ENCODE data around the gene RPS19.

DNA sequence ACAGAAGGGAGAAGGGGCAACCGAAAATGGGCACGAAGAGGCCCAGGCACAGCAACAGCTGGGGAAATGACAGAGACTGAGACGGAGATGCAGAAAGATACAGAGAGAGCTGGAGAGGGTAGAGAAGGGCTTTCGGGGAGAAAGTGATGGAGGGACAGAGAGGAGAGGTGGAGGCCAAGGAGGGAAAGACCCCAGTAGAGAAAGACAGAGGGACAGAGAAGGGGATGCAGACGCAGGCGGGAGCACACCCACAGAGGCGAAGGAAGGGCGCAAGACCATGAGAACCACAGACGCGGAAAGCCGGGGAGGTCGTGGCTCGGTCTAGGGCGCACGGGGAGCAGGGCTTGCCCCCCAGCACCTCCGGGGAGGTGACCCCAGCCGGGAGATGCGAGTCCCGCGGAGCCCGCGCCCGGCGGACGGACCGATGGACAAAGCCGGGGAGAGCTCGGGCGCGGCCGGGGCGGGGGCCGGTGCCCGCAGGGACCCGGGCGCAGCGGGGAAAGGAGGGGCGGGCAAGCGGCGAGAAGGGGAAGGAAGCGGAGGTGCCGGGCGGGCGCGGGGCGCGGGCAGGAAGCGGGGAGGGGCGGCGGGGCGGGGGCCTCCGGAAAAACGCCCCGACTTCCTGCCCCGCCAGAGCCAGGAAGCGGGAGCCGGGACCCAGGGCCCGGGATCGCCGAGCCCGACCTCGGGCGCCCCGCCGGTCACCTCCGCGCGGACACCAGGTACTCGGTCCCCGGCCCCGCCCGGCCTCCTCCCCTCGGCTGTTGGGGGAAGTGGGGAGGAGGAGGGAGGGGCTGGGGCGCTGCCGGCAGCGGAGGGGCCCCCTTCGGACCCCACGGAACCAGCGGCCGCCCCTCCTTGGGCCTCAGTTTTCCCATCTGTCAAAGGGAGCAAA, 22.8 kb downstream of the RPS19 start, which contains the start of gene ARHGEF1:
- TF ChIP-seq CTCF (IDR thresholded peaks at IDR 0.05; ENCODE audit: low read depth, low read length, poor library complexity, severe bottlenecking) (no peak), EZH2phosphoT487 (IDR thresholded peaks at IDR 0.05; ENCODE audit: borderline replicate concordance, low read length) (no peak)

Data from DOHH2 (cell line).